Measurements from ENCODE around the gene SERPINB10.

The SERPINB10 gene

GRCh38 chr18:63981719-63982118 is 74.0 kb downstream of the SERPINB10 start:
- no peaks in the 10 kb centered on the region for H3K27me3 ChIP-seq (ENCODE audit: control insufficient read depth, low read length)
- no peak overlapping the region for H3K4me3 ChIP-seq (ENCODE audit: low read length)
- TF ChIP-seq EZH2phosphoT487 (IDR thresholded peaks at IDR 0.05; ENCODE audit: borderline replicate concordance, low read length) = no peak
- no peak for TF ChIP-seq CTCF (IDR thresholded peaks at IDR 0.05; ENCODE audit: low read depth, low read length, poor library complexity, severe bottlenecking)
- H4K20me1 ChIP-seq (ENCODE audit: control insufficient read depth, insufficient read depth, low read depth, low read length) = no peaks in the 10 kb centered on the region
- H3K27ac ChIP-seq (ENCODE audit: low read depth, low read length) = no peak overlapping the region
- H3F3A ChIP-seq (ENCODE audit: control insufficient read depth, insufficient read depth) = no peaks in the 10 kb centered on the region
- H3K9me2 ChIP-seq (replicated peaks; ENCODE audit: control insufficient read depth, low read length) = no peaks in the 10 kb centered on the region
- no peaks in the 10 kb centered on the region for H3K4me1 ChIP-seq (ENCODE audit: control insufficient read depth, low read length)
- no peaks in the 10 kb centered on the region for H3K9me3 ChIP-seq (ENCODE audit: control insufficient read depth, insufficient read depth, low read length)
- no peaks in the 10 kb centered on the region for H3K79me2 ChIP-seq (ENCODE audit: control insufficient read depth, low read length)
- H3K36me3 ChIP-seq (ENCODE audit: control insufficient read depth, low read length) = no peaks in the 10 kb centered on the region
- H3K4me2 ChIP-seq (ENCODE audit: low read length) = no peak overlapping the region

GRCh38 chr18:63982361-63982760 is 74.6 kb downstream of the SERPINB10 start:
- H3F3A ChIP-seq (ENCODE audit: control insufficient read depth, insufficient read depth) = no peaks in the 10 kb centered on the region
- TF ChIP-seq CTCF (IDR thresholded peaks at IDR 0.05; ENCODE audit: low read depth, low read length, poor library complexity, severe bottlenecking) (no peak), EZH2phosphoT487 (IDR thresholded peaks at IDR 0.05; ENCODE audit: borderline replicate concordance, low read length) (no peak)
- no peaks in the 10 kb centered on the region for H3K27me3 ChIP-seq (ENCODE audit: control insufficient read depth, low read length)
- no peaks in the 10 kb centered on the region for H3K9me3 ChIP-seq (ENCODE audit: control insufficient read depth, insufficient read depth, low read length)
- H4K20me1 ChIP-seq (ENCODE audit: control insufficient read depth, insufficient read depth, low read depth, low read length) = no peaks in the 10 kb centered on the region
- no peak overlapping the region for H3K4me3 ChIP-seq (ENCODE audit: low read length)
- no peak overlapping the region for H3K4me2 ChIP-seq (ENCODE audit: low read length)
- H3K79me2 ChIP-seq (ENCODE audit: control insufficient read depth, low read length) = no peaks in the 10 kb centered on the region
- H3K4me1 ChIP-seq (ENCODE audit: control insufficient read depth, low read length) = no peaks in the 10 kb centered on the region
- H3K27ac ChIP-seq (ENCODE audit: low read depth, low read length) = no peak overlapping the region
- no peaks in the 10 kb centered on the region for H3K9me2 ChIP-seq (replicated peaks; ENCODE audit: control insufficient read depth, low read length)
- H3K36me3 ChIP-seq (ENCODE audit: control insufficient read depth, low read length) = no peaks in the 10 kb centered on the region
